ENCODE results near the gene UBE2G1.

Gene UBE2G1

GRCh38 chr17:4309897-4310296 is 56.6 kb downstream of the UBE2G1 start:
- no peak for TF ChIP-seq USF1 (IDR thresholded peaks at IDR 0.05)
- TF ChIP-seq FOXM1 (IDR thresholded peaks at IDR 0.05; ENCODE audit: borderline replicate concordance, low read depth), result no peak
- no peak for TF ChIP-seq CEBPB (IDR thresholded peaks at IDR 0.05)
- TF ChIP-seq NFIC (IDR thresholded peaks at IDR 0.05), result no peak
- no peak for TF ChIP-seq TAF1 (IDR thresholded peaks at IDR 0.05; ENCODE audit: low read depth)
- no peak for TF ChIP-seq YY1 (IDR thresholded peaks at IDR 0.05; ENCODE audit: low read depth)
- TF ChIP-seq RAD21 (IDR thresholded peaks at IDR 0.05; ENCODE audit: low read depth), result no peak

GRCh38 chr17:4307179-4307930 is 59.1 kb downstream of the UBE2G1 start:
- no peak for TF ChIP-seq CEBPB (IDR thresholded peaks at IDR 0.05)
- TF ChIP-seq TEAD4 (IDR thresholded peaks at IDR 0.05), result no peak
- no peak for TF ChIP-seq NFIC (IDR thresholded peaks at IDR 0.05)
- TF ChIP-seq YY1 (IDR thresholded peaks at IDR 0.05; ENCODE audit: low read depth), result no peak
- no peak for TF ChIP-seq REST (IDR thresholded peaks at IDR 0.05; ENCODE audit: low read depth)
- no peak for TF ChIP-seq MAX (IDR thresholded peaks at IDR 0.05)
- no peak for TF ChIP-seq CREB1 (IDR thresholded peaks at IDR 0.05; ENCODE audit: low read depth)
- TF ChIP-seq FOXM1 (IDR thresholded peaks at IDR 0.05; ENCODE audit: borderline replicate concordance, low read depth), result no peak
- no peak for TF ChIP-seq USF1 (IDR thresholded peaks at IDR 0.05)
- no peak for TF ChIP-seq RAD21 (IDR thresholded peaks at IDR 0.05; ENCODE audit: low read depth)

- TF ChIP-seq ZBTB7A (IDR thresholded peaks at IDR 0.05; ENCODE audit: low read depth) (no peak), RAD21 (IDR thresholded peaks at IDR 0.05; ENCODE audit: low read depth) (no peak), TCF12 (IDR thresholded peaks at IDR 0.05; ENCODE audit: low read depth) (no peak), USF1 (IDR thresholded peaks at IDR 0.05) (no peak), CREB1 (IDR thresholded peaks at IDR 0.05; ENCODE audit: low read depth) (no peak), TAF1 (IDR thresholded peaks at IDR 0.05; ENCODE audit: low read depth) (no peak), FOXM1 (IDR thresholded peaks at IDR 0.05; ENCODE audit: borderline replicate concordance, low read depth) (no peak), EGR1 (IDR thresholded peaks at IDR 0.05) (no peak), MAX (IDR thresholded peaks at IDR 0.05) (no peak), CEBPB (IDR thresholded peaks at IDR 0.05) (no peak), NFIC (IDR thresholded peaks at IDR 0.05) (no peak), EP300 (IDR thresholded peaks at IDR 0.05; ENCODE audit: borderline replicate concordance) (no peak), YY1 (IDR thresholded peaks at IDR 0.05; ENCODE audit: low read depth) (no peak), TEAD4 (IDR thresholded peaks at IDR 0.05) (no peak)
These were observed 61.3 kb downstream of the UBE2G1 start for GRCh38 chr17:4305224-4305623.

GRCh38 chr17:4304417-4305027 is 62.0 kb downstream of the UBE2G1 start:
- TF ChIP-seq CREB1 (IDR thresholded peaks at IDR 0.05; ENCODE audit: low read depth), result no peak
- TF ChIP-seq REST (IDR thresholded peaks at IDR 0.05; ENCODE audit: low read depth), result no peak
- no peak for TF ChIP-seq TEAD4 (IDR thresholded peaks at IDR 0.05)
- TF ChIP-seq RAD21 (IDR thresholded peaks at IDR 0.05; ENCODE audit: low read depth), result peak; percentile 57

- no peak for TF ChIP-seq ZBTB7A (IDR thresholded peaks at IDR 0.05; ENCODE audit: low read depth)
- no peak for TF ChIP-seq RAD21 (IDR thresholded peaks at IDR 0.05; ENCODE audit: low read depth)
- TF ChIP-seq TCF12 (IDR thresholded peaks at IDR 0.05; ENCODE audit: low read depth), result no peak
- TF ChIP-seq EGR1 (IDR thresholded peaks at IDR 0.05), result no peak
- TF ChIP-seq NFIC (IDR thresholded peaks at IDR 0.05), result no peak
- TF ChIP-seq FOXM1 (IDR thresholded peaks at IDR 0.05; ENCODE audit: borderline replicate concordance, low read depth), result no peak
- no peak for TF ChIP-seq REST (IDR thresholded peaks at IDR 0.05; ENCODE audit: low read depth)
- no peak for TF ChIP-seq CEBPB (IDR thresholded peaks at IDR 0.05)
- no peak for TF ChIP-seq CREB1 (IDR thresholded peaks at IDR 0.05; ENCODE audit: low read depth)
- TF ChIP-seq TEAD4 (IDR thresholded peaks at IDR 0.05), result no peak
- no peak for TF ChIP-seq TAF1 (IDR thresholded peaks at IDR 0.05; ENCODE audit: low read depth)
- no peak for TF ChIP-seq USF1 (IDR thresholded peaks at IDR 0.05)
- TF ChIP-seq YY1 (IDR thresholded peaks at IDR 0.05; ENCODE audit: low read depth), result no peak
- TF ChIP-seq EP300 (IDR thresholded peaks at IDR 0.05; ENCODE audit: borderline replicate concordance), result no peak
These were observed 65.4 kb downstream of the UBE2G1 start for GRCh38 chr17:4301066-4301465.
